GM21367 (cell line): ENCODE measurements around the gene FRRS1L.

ENCODE experiments used
- ATAC-seq: cut with Tn5 transposase; IDR thresholded peaks from one replicate; pipeline ENCODE4 v1.9.1; 2021; ENCODE audit not compliant: unreplicated experiment

FRRS1L gene

GRCh38 chr9:109166771-109167601, at the start of gene FRRS1L:
Gene FRRS1L, minus strand, starts transcription at chr9:109167249. Its CDS starts 111 bp downstream, at chr9:109167138.
- no peak for ATAC-seq

- no peak for ATAC-seq
Measured at GRCh38 chr9:109214414-109214813, 47.4 kb upstream of the FRRS1L start.

GRCh38 chr9:109213285-109214121, 46.5 kb upstream of the FRRS1L start:
- no peak for ATAC-seq

GRCh38 chr9:109212768-109213167, 45.7 kb upstream of the FRRS1L start:
- ATAC-seq: no peak

GRCh38 chr9:109206670-109207069, 39.6 kb upstream of the FRRS1L start:
- no peak for ATAC-seq

- ATAC-seq: no peak
Measured at GRCh38 chr9:109205526-109205925, 38.5 kb upstream of the FRRS1L start.

- ATAC-seq: no peak
Measured at GRCh38 chr9:109203761-109204360, 36.8 kb upstream of the FRRS1L start.

GRCh38 chr9:109199676-109200075, 32.6 kb upstream of the FRRS1L start:
- no peak for ATAC-seq

- ATAC-seq: no peak
Measured at GRCh38 chr9:109198736-109199382, 31.8 kb upstream of the FRRS1L start.

GRCh38 chr9:109193974-109194556, 27.0 kb upstream of the FRRS1L start:
- ATAC-seq: no peak

GRCh38 chr9:109192732-109193361, 25.8 kb upstream of the FRRS1L start:
- ATAC-seq: no peak

- no peak for ATAC-seq
Measured at GRCh38 chr9:109191746-109192145, 24.7 kb upstream of the FRRS1L start.

- ATAC-seq: no peak
Measured at GRCh38 chr9:109190151-109190550, 23.1 kb upstream of the FRRS1L start.

GRCh38 chr9:109186857-109187520, 19.9 kb upstream of the FRRS1L start:
- ATAC-seq: no peak

- ATAC-seq: no peak
Measured at GRCh38 chr9:109182940-109183798, 16.1 kb upstream of the FRRS1L start.

GRCh38 chr9:109182550-109182939, 15.5 kb upstream of the FRRS1L start:
- no peak for ATAC-seq

- no peak for ATAC-seq
Measured at GRCh38 chr9:109181284-109181683, 14.2 kb upstream of the FRRS1L start.

GRCh38 chr9:109179801-109180523, 12.9 kb upstream of the FRRS1L start:
- ATAC-seq: no peak
